Keratinocyte (primary cell): ENCODE measurements around the gene TIE1.

ENCODE experiments used
- CTCF ChIP-seq, 3 experiments: IDR thresholded peaks in 1 of 3; conservative IDR thresholded peaks in 1 of 3; optimal IDR thresholded peaks in 1 of 3; 2 replicates in 2 of 3; 3 replicates in 1 of 3; pipeline versions ENCODE3 to v1.5.1; 2011; ENCODE audit warnings: low read length in 3 of 3, mild to moderate bottlenecking in 3 of 3, moderate library complexity in 2 of 3, control low read depth in 1 of 3, inconsistent platforms in 1 of 3; ENCODE audit not compliant: insufficient read depth in 2 of 3; ENCODE audit errors: extremely low read depth in 1 of 3
- EZH2 ChIP-seq: IDR thresholded peaks from one replicate; pipeline ENCODE4 v1.6.1; 2012; ENCODE audit warnings: inconsistent platforms, mild to moderate bottlenecking, low read length, moderate library complexity

GRCh38 chr1:43348809-43349593, 48.2 kb downstream of the TIE1 start:
- TF ChIP-seq CTCF (optimal IDR thresholded peaks at IDR 0.05 in 1 of 3, IDR thresholded peaks at IDR 0.05 in 1 of 3, conservative IDR thresholded peaks at IDR 0.05 in 1 of 3; ENCODE audit: extremely low read depth in 1 of 3, insufficient read depth in 2 of 3, low read length in 3 of 3), result no peak
- no peak for TF ChIP-seq EZH2
